ENCODE measurements around the gene KRT31. TPM values are rescaled to one million over a fixed set of nuclear protein-coding genes. Genes with fewer than 3 reads are reported as not detected.

Gene KRT31
- polyA plus RNA-seq, 2 of the 4 experiments (the other 2 are of a cell fraction): not detected

GRCh38 chr17:41403404-41404023 lies 6.1 kb upstream of the KRT31 start:
- peak; percentile 7 for FAIRE-seq
- Histone ChIP-seq H3K27ac (peak overlapping the region in 1 of 2 experiments; percentile 37; a peak in 2 of 6 replicates), H3K9me3 (no peaks in the 10 kb centered on the region), H3K4me3 (no peak overlapping the region), H3K4me1 (peaks cover 18% of the 10 kb centered on the region), H3K4me2 (peak overlapping the region; percentile 56)
- no peak for ATAC-seq
- ChIA-PET CTCF (interaction anchor here (0.9 to 6.9 kb wide), 12 partner anchors 10 to 386 kb away, joined by 3 to 60 read pairs (median 7); no protein-coding TSS in a partner anchor), POLR2A (interaction anchor here (1.6 kb wide), 1 partner anchor 285 kb away, joined by 5 read pairs; no protein-coding TSS in a partner anchor)
- TF ChIP-seq ZFP36 (IDR thresholded peaks at IDR 0.05; ENCODE audit: borderline replicate concordance, partially characterized antibody): peak; percentile 61
- no peak for TF ChIP-seq NFE2L2 (conservative IDR thresholded peaks at IDR 0.05; ENCODE audit: low read length)
- no peak for DNase-seq (ENCODE audit: low read depth in 1 of 2, low spot score in 1 of 2)
- 58% methylated on average over 4 of the region's 4 CpGs for WGBS (ENCODE audit: missing lambda C conversion rate)

- POLR2A ChIA-PET: no interaction called here
- H3K27ac ChIP-seq: peak overlapping the region in 1 of 2 experiments; percentile 26; a peak in 1 of 6 replicates
- ATAC-seq (no peak), DNase-seq (ENCODE audit: low read depth in 1 of 2, low spot score in 1 of 2) (no peak), FAIRE-seq (no peak)
- no peaks in the 10 kb centered on the region for H3K9me3 ChIP-seq
- no peak overlapping the region for H3K4me2 ChIP-seq
- H3K4me1 ChIP-seq: peaks cover 18% of the 10 kb centered on the region
- CTCF ChIA-PET: interaction anchor here (1.5 kb wide), 1 partner anchor 529 kb away, joined by 3 read pairs; no protein-coding TSS in a partner anchor
- TF ChIP-seq EHMT2 (IDR thresholded peaks at IDR 0.05; ENCODE audit: low read depth) (no peak), HOXB13 (CRISPR knock-in tag; IDR thresholded peaks at IDR 0.05; ENCODE audit: low read depth) (no peak), SREBF2 (IDR thresholded peaks at IDR 0.05) (no peak), BHLHE40 (IDR thresholded peaks at IDR 0.05; ENCODE audit: low read depth, low read length) (no peak)
- WGBS (ENCODE audit: missing lambda C conversion rate): 90% methylated on average over 5 of the region's 5 CpGs
- H3K4me3 ChIP-seq: no peak overlapping the region
These were observed 4.8 kb upstream of the KRT31 start for GRCh38 chr17:41402161-41402560.

- ATAC-seq (no peak), FAIRE-seq (no peak), DNase-seq (ENCODE audit: low read depth in 1 of 2, low spot score in 1 of 2) (no peak)
- ChIA-PET POLR2A (no interaction called here), CTCF (interaction anchor here (1.0 to 1.5 kb wide), 4 partner anchors 9 to 252 kb away, joined by 3 to 5 read pairs (median 4); no protein-coding TSS in a partner anchor)
- Histone ChIP-seq H3K9me3 (no peaks in the 10 kb centered on the region), H3K4me1 (no peaks in the 10 kb centered on the region), H3K4me3 (no peak overlapping the region), H3K27ac (no peak overlapping the region), H3K4me2 (no peak overlapping the region)
- no peak for TF ChIP-seq FOSL2 (IDR thresholded peaks at IDR 0.05)
- TF ChIP-seq FOSL2 (CRISPR knock-in tag; IDR thresholded peaks at IDR 0.05): no peak
- TF ChIP-seq MAFK (IDR thresholded peaks at IDR 0.05; ENCODE audit: partially characterized antibody): no peak
- TF ChIP-seq RCOR1 (IDR thresholded peaks at IDR 0.05; ENCODE audit: low read depth, low read length): no peak
- TF ChIP-seq ZC3H11A (IDR thresholded peaks at IDR 0.05): no peak
- no peak for TF ChIP-seq ELK1 (IDR thresholded peaks at IDR 0.05; ENCODE audit: low read depth, low read length)
- TF ChIP-seq SREBF2 (IDR thresholded peaks at IDR 0.05): no peak
- TF ChIP-seq NR3C1 (IDR thresholded peaks at IDR 0.05): no peak
- no peak for TF ChIP-seq CBX2 (IDR thresholded peaks at IDR 0.05; ENCODE audit: borderline replicate concordance, low read depth)
- no peak for TF ChIP-seq HOXA7 (CRISPR knock-in tag; IDR thresholded peaks at IDR 0.05)
- TF ChIP-seq, protein P1, sequence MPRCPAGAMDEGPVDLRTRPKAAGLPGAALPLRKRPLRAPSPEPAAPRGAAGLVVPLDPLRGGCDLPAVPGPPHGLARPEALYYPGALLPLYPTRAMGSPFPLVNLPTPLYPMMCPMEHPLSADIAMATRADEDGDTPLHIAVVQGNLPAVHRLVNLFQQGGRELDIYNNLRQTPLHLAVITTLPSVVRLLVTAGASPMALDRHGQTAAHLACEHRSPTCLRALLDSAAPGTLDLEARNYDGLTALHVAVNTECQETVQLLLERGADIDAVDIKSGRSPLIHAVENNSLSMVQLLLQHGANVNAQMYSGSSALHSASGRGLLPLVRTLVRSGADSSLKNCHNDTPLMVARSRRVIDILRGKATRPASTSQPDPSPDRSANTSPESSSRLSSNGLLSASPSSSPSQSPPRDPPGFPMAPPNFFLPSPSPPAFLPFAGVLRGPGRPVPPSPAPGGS (IDR thresholded peaks at IDR 0.05): no peak
- TF ChIP-seq RNF2 (IDR thresholded peaks at IDR 0.05; ENCODE audit: borderline replicate concordance, low read depth): no peak
- TF ChIP-seq JUN (IDR thresholded peaks at IDR 0.05): no peak
- TF ChIP-seq CEBPB (IDR thresholded peaks at IDR 0.05): no peak
- no peak for TF ChIP-seq RAD21 (conservative IDR thresholded peaks at IDR 0.05 in 1 of 2, IDR thresholded peaks at IDR 0.05 in 1 of 2)
- no peak for TF ChIP-seq SMC3 (IDR thresholded peaks at IDR 0.05)
- 87% methylated on average over 7 of the region's 7 CpGs for WGBS (ENCODE audit: missing lambda C conversion rate)
These were observed 1.1 kb downstream of the KRT31 start for GRCh38 chr17:41396340-41396739.

All from A549 (cell line).